Endodermal cell (in vitro differentiated cells): ENCODE results near the gene BIRC5. TPM values are rescaled to one million over a fixed set of nuclear protein-coding genes. Genes with fewer than 3 reads are reported as not detected.

Experiments
- DNase-seq: peaks from one replicate; pipeline ENCODE4 v3.0.0-alpha.2; 2017
- H3K27ac ChIP-seq: 2 replicates; pipeline ENCODE4 v1.5.1; 2013; ENCODE audit warnings: mild to moderate bottlenecking, low read depth, low read length, moderate library complexity
- H3K27me3 ChIP-seq: 2 replicates; pipeline ENCODE4 v1.6.1; 2013; ENCODE audit warnings: mild to moderate bottlenecking, low read length, moderate library complexity; ENCODE audit not compliant: insufficient read depth, control insufficient read depth, poor library complexity, severe bottlenecking
- H3K36me3 ChIP-seq: 2 replicates; pipeline ENCODE4 v1.7.0; 2013; ENCODE audit warnings: mild to moderate bottlenecking, low read length, moderate library complexity; ENCODE audit not compliant: control insufficient read depth, insufficient read depth
- H3K4me1 ChIP-seq: one replicate; pipeline ENCODE4 v1.7.0; 2013; ENCODE audit warnings: low read length; ENCODE audit not compliant: control insufficient read depth, insufficient read depth
- H3K4me3 ChIP-seq: 2 replicates; pipeline ENCODE4 v1.5.1; 2013; ENCODE audit warnings: mild to moderate bottlenecking, low read length, moderate library complexity
- H3K9ac ChIP-seq: 2 replicates; pipeline ENCODE4 v1.6.1; 2013; ENCODE audit warnings: mild to moderate bottlenecking, low read length, moderate library complexity; ENCODE audit not compliant: poor library complexity, severe bottlenecking; ENCODE audit errors: extremely low read depth
- H3K9me3 ChIP-seq: 2 replicates; pipeline ENCODE4 v1.6.1; 2013; ENCODE audit warnings: mild to moderate bottlenecking, low read length, moderate library complexity; ENCODE audit not compliant: control insufficient read depth
- H3K27ac Mint-ChIP-seq: 2 replicates; pipeline ENCODE4 v1.8.0; 2020; ENCODE audit warnings: mixed read lengths
- H3K27me3 Mint-ChIP-seq: 2 replicates; pipeline ENCODE4 v1.8.0; 2021; ENCODE audit warnings: mild to moderate bottlenecking, mixed read lengths; ENCODE audit not compliant: insufficient read depth
- H3K36me3 Mint-ChIP-seq: 2 replicates; pipeline ENCODE4 v1.8.0; 2020; ENCODE audit warnings: low read depth, mixed read lengths
- H3K4me1 Mint-ChIP-seq: 2 replicates; pipeline ENCODE4 v1.8.0; 2020; ENCODE audit warnings: mixed read lengths
- H3K4me3 Mint-ChIP-seq: 2 replicates; pipeline ENCODE4 v1.8.0; 2020; ENCODE audit warnings: mild to moderate bottlenecking, moderate library complexity, mixed read lengths
- H3K9me3 Mint-ChIP-seq: 2 replicates; pipeline ENCODE4 v1.8.0; 2020; ENCODE audit warnings: mild to moderate bottlenecking, mixed read lengths
- CTCF ChIP-seq: fragments of 200-600 bp; sonication (generic); conservative IDR thresholded peaks from 2 replicates; pipeline ENCODE4 v1.5.0; 2021; ENCODE audit warnings: antibody characterized with exemption, mild to moderate bottlenecking
- WGBS, 2 experiments: methylation state at CpG; one replicate each; pipeline versions ENCODE4 v1.1.5 to v1.1.7; 2013; ENCODE audit warnings: missing lambda C conversion rate in 2 of 2, mixed read lengths in 1 of 2; ENCODE audit not compliant: insufficient coverage in 1 of 2, insufficient read length in 1 of 2; 5-methylcytosine and 5-hydroxymethylcytosine counted together
- total RNA-seq, 2 donors: library from RNA; stranded (reverse); fragmentation: NEBNext Ultra II Directional in 1 of 2; extraction: Animal tissue kit (Norgen Biotek cat#: 25700) in 1 of 2; gene quantifications; 2 replicates in 1 of 2; 3 replicates in 1 of 2; pipeline ENCODE4 v1.2.1, GENCODE V29; 2021

BIRC5 gene
- total RNA-seq, 2 donors from 2014 or later: 59.7 to 89.6 TPM

DNA sequence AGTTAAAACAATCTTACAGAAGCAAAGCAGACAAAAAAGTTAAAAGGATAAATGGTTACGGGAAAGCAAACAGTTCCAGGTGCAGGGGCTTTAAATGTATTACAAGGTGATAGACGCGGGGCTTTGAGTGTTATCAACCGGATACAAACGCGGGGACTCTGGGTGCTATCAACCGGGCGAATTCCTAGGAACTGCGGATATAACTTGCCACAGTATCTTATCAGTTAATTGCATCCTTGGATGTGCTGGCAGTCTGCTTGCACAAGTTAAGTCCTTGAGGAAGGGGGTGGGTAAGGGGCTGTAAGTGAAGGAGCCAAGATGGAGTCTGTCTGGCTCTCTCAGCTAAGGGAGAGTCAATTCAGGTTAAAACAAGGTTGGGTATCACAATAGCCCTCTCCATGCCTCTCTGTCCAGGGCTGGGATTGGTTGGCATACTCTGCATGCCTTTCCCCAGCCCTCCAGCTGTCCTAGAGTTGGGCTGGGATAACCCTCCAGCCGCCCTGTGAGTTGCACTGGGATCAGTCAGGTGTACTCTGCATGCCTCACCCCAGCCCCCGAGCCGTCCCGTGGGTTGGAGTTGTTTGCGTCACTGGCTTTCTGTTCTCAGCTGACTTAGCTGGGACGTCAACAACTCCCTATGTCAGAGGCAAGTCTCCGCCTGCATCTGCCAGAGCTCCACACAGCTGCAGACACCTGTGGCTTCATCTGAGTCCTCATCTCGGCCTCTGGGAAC lies 58.3 kb downstream of the BIRC5 start:
- 19 to 39% methylated on average over 15 to 17 of the region's 17 CpGs for WGBS, 2 experiments
- peak overlapping the region; percentile 1 for H3K27ac ChIP-seq
- peak overlapping the region; percentile 94 for H3K27ac Mint-ChIP-seq
- no peaks in the 10 kb centered on the region for H3K27me3 ChIP-seq
- no peaks in the 10 kb centered on the region for H3K36me3 ChIP-seq
- H3K9ac ChIP-seq: peak overlapping the region; percentile 73
- H3K4me1 Mint-ChIP-seq: peaks cover 54% of the 10 kb centered on the region
- no peak for TF ChIP-seq CTCF
- DNase-seq: peak; percentile 95
- no peaks in the 10 kb centered on the region for H3K27me3 Mint-ChIP-seq
- H3K36me3 Mint-ChIP-seq: peaks cover 20% of the 10 kb centered on the region
- peak overlapping the region; percentile 32 for H3K4me3 Mint-ChIP-seq
- peaks cover 42% of the 10 kb centered on the region for H3K4me1 ChIP-seq
- H3K4me3 ChIP-seq: peak overlapping the region; percentile 48
- no peaks in the 10 kb centered on the region for H3K9me3 ChIP-seq
- H3K9me3 Mint-ChIP-seq: peaks cover 6% of the 10 kb centered on the region

DNA sequence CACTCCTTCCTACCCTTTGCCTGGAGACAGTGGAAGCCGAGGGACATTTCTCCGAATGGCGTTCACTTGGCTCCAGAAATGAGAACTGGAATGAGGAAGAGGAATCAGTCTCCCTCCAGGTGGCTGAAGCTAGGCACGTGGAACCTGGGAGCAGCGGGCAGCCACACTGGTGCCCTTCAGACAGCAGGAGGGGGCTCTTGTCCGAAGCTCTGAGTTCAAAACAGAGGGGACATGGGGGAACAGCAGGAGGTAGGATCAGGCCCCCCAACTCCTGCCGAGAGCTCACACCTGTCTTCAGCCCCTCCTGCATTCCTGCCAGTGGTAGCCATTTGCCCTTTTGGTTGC lies 58.8 kb downstream of the BIRC5 start:
- Histone ChIP-seq H3K27ac (peak overlapping the region; percentile 1), H3K4me3 (peak overlapping the region; percentile 48), H3K36me3 (no peaks in the 10 kb centered on the region), H3K27me3 (no peaks in the 10 kb centered on the region), H3K4me1 (peaks cover 40% of the 10 kb centered on the region), H3K9me3 (no peaks in the 10 kb centered on the region), H3K9ac (peak overlapping the region; percentile 73)
- TF ChIP-seq CTCF: no peak
- WGBS, 2 experiments: 65% methylated on average over 5 to 7 of the region's 7 CpGs
- no peak for DNase-seq
- peaks cover 20% of the 10 kb centered on the region for H3K36me3 Mint-ChIP-seq
- peak overlapping the region; percentile 32 for H3K4me3 Mint-ChIP-seq
- H3K4me1 Mint-ChIP-seq: peaks cover 52% of the 10 kb centered on the region
- H3K27ac Mint-ChIP-seq: peak overlapping the region; percentile 94
- no peaks in the 10 kb centered on the region for H3K27me3 Mint-ChIP-seq
- peaks cover 6% of the 10 kb centered on the region for H3K9me3 Mint-ChIP-seq

- no peaks in the 10 kb centered on the region for H3K36me3 ChIP-seq
- DNase-seq: no peak
- H3K36me3 Mint-ChIP-seq: peaks cover 20% of the 10 kb centered on the region
- H3K27ac ChIP-seq: no peak overlapping the region
- no peak for TF ChIP-seq CTCF
- H3K4me1 Mint-ChIP-seq: peaks cover 48% of the 10 kb centered on the region
- H3K27me3 Mint-ChIP-seq: no peaks in the 10 kb centered on the region
- peaks cover 6% of the 10 kb centered on the region for H3K9me3 Mint-ChIP-seq
- peaks cover 39% of the 10 kb centered on the region for H3K4me1 ChIP-seq
- no peak overlapping the region for H3K4me3 ChIP-seq
- peak overlapping the region; percentile 73 for H3K9ac ChIP-seq
- WGBS, 2 experiments: 94 to 96% methylated on average over 6 of the region's 6 CpGs
- no peak overlapping the region for H3K4me3 Mint-ChIP-seq
- H3K27me3 ChIP-seq: no peaks in the 10 kb centered on the region
- peak overlapping the region; percentile 68 for H3K27ac Mint-ChIP-seq
- H3K9me3 ChIP-seq: no peaks in the 10 kb centered on the region
Observed at GRCh38 chr17:78273813-78274212, 59.8 kb downstream of the BIRC5 start.

Other genes with a start within 250 kb of the BIRC5 start
- 100 to 1,000 TPM; 143 to 149 TPM for gene TMC6, start 85.5 kb upstream of the BIRC5 start, total RNA-seq
- 1 to 10 TPM in 1 of 2 donors, under 1 TPM in 1; 0.90 to 3.0 TPM for gene TMC8, start 83.5 kb upstream of the BIRC5 start, total RNA-seq
- gene C17orf99, start 67.9 kb upstream of the BIRC5 start, total RNA-seq: not detected
- gene SYNGR2, start 45.7 kb upstream of the BIRC5 start, total RNA-seq: 10 to 100 TPM; 39.2 to 39.6 TPM
- gene TK1, start 27.2 kb upstream of the BIRC5 start, total RNA-seq: 10 to 100 TPM; 81.0 to 97.4 TPM
- gene AFMID, start 26.9 kb upstream of the BIRC5 start, total RNA-seq: 10 to 100 TPM; 46.5 to 52.4 TPM
- under 1 TPM in 1 of 2 donors, not detected in 1; 0.33 TPM for gene TMEM235, start 17.4 kb downstream of the BIRC5 start, total RNA-seq
- 10 to 100 TPM; 54.2 to 75.3 TPM for gene SOCS3, start 145.8 kb downstream of the BIRC5 start, total RNA-seq
- gene PGS1, start 164.4 kb downstream of the BIRC5 start, total RNA-seq: 10 to 100 TPM; 57.1 to 58.2 TPM